CD4-positive, alpha-beta T cell treated with Interleukin-1 beta for 1 hour (primary cell): ENCODE results near the gene RSRC1.
"Not testable (repeated sequence)": the region's sequence is repeated elsewhere in the genome, so short reads cannot be mapped to it uniquely, and the experiment has no call there.

Experiments
- DNase-seq, 2 donors: peaks; one replicate each; pipeline ENCODE4 v3.0.0-alpha.2; 2020 to 2022

The RSRC1 gene

GRCh38 chr3:158134363-158134762, 24.5 kb downstream of the RSRC1 start:
- DNase-seq = no peak

- DNase-seq = no peak
These were observed 30.5 kb downstream of the RSRC1 start for GRCh38 chr3:158140396-158140795.

- no peak for DNase-seq
These were observed 38.3 kb downstream of the RSRC1 start for GRCh38 chr3:158148218-158148617.

GRCh38 chr3:158152186-158152585, 42.3 kb downstream of the RSRC1 start:
- no peak for DNase-seq

- no peak for DNase-seq
These were observed 49.1 kb downstream of the RSRC1 start for GRCh38 chr3:158158969-158159368.

- no peak for DNase-seq
These were observed 49.8 kb downstream of the RSRC1 start for GRCh38 chr3:158159714-158160113.

GRCh38 chr3:158160958-158161357, 51.1 kb downstream of the RSRC1 start:
- DNase-seq = no peak

- DNase-seq = no peak
These were observed 55.3 kb downstream of the RSRC1 start for GRCh38 chr3:158165141-158165655.

GRCh38 chr3:158165730-158166129, 55.8 kb downstream of the RSRC1 start:
- DNase-seq = no peak

- DNase-seq = no peak
These were observed 56.3 kb downstream of the RSRC1 start for GRCh38 chr3:158166223-158166622.

GRCh38 chr3:158167737-158168557, 58.1 kb downstream of the RSRC1 start:
- DNase-seq = peak in 1 of 2 donors; percentile 29

- DNase-seq = no peak
These were observed 59.2 kb downstream of the RSRC1 start for GRCh38 chr3:158169091-158169491.

- DNase-seq = no peak
These were observed 71.2 kb downstream of the RSRC1 start for GRCh38 chr3:158181096-158181495.

- DNase-seq = no peak
These were observed 75.8 kb downstream of the RSRC1 start for GRCh38 chr3:158185711-158186110.

- DNase-seq = no peak
These were observed 91.1 kb downstream of the RSRC1 start for GRCh38 chr3:158200955-158201354.

GRCh38 chr3:158205324-158205723, 95.4 kb downstream of the RSRC1 start:
- no peak for DNase-seq

GRCh38 chr3:158205994-158206393, 96.1 kb downstream of the RSRC1 start:
- no peak for DNase-seq

- DNase-seq = no peak
These were observed 100.2 kb downstream of the RSRC1 start for GRCh38 chr3:158210067-158210466.

GRCh38 chr3:158213461-158213860, 103.6 kb downstream of the RSRC1 start:
- no peak for DNase-seq

GRCh38 chr3:158217992-158218391, 108.1 kb downstream of the RSRC1 start:
- DNase-seq = no peak

- no peak for DNase-seq
These were observed 110.7 kb downstream of the RSRC1 start for GRCh38 chr3:158220575-158220974.

- no peak for DNase-seq
These were observed 111.5 kb downstream of the RSRC1 start for GRCh38 chr3:158221426-158221825.

- no peak for DNase-seq
These were observed 116.5 kb downstream of the RSRC1 start for GRCh38 chr3:158226429-158226828.

- not testable (repeated sequence) for DNase-seq
These were observed 119.1 kb downstream of the RSRC1 start for GRCh38 chr3:158228942-158229341.

GRCh38 chr3:158233791-158234190, 123.9 kb downstream of the RSRC1 start:
- DNase-seq = no peak
